ENCODE data around the gene STXBP1.
A peak's percentile ranks its signal among the peaks of the same experiment; 100 is the strongest.

The STXBP1 gene

DNA sequence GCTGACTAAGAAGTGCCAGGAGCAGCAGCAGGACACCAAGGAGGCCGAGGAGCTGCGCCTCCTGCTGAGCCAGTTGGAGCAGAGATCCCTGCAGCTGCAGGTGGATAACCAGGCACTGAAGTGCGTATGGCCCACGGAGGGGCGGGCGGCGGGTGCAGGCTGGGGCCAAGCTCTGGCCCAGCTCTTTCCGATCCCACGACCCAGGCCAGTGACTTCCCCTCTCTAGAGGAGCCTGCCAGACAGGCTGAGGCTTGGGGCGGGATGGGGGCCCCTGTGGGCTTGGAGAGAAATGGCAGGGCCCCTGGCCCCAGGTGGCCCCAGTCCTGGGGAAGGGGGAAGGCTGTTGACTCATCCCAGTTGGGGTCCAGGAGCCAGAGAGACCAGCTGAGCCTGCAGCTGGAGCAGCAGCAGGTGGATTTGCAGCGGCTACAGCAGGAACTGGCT lies 99.8 kb downstream of the STXBP1 start (continued):
- no peak for TF ChIP-seq ZFP69B (tag by site-specific recombination; IDR thresholded peaks at IDR 0.05)

- Histone ChIP-seq H3K9me3 (ENCODE audit: control insufficient read depth, insufficient read depth, low read depth, low read length) (no peaks in the 10 kb centered on the region), H3K4me3 (ENCODE audit: low read depth, low read length) (no peak overlapping the region), H3K27ac (ENCODE audit: extremely low read depth, low read depth, low read length) (no peak overlapping the region), H3K4me1 (ENCODE audit: control insufficient read depth, insufficient read depth, low read length) (no peaks in the 10 kb centered on the region), H3K36me3 (ENCODE audit: control insufficient read depth in 2 of 2, insufficient read depth in 1 of 2, low read length in 2 of 2) (no peaks in the 10 kb centered on the region)
- TF ChIP-seq ZNF341 (tag by site-specific recombination; IDR thresholded peaks at IDR 0.05; ENCODE audit: low read depth) (0 out of 2 replicates have a peak, but pooled peaks have one; percentile 4), ZNF366 (tag by site-specific recombination; conservative IDR thresholded peaks at IDR 0.05) (no peak)
- TF ChIP-seq, protein P1, sequence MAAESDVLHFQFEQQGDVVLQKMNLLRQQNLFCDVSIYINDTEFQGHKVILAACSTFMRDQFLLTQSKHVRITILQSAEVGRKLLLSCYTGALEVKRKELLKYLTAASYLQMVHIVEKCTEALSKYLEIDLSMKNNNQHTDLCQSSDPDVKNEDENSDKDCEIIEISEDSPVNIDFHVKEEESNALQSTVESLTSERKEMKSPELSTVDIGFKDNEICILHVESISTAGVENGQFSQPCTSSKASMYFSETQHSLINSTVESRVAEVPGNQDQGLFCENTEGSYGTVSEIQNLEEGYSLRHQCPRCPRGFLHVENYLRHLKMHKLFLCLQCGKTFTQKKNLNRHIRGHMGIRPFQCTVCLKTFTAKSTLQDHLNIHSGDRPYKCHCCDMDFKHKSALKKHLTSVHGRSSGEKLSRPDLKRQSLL (tag by site-specific recombination; IDR thresholded peaks at IDR 0.05), result no peak
- POLR2A ChIA-PET, result interaction anchor here (1.2 kb wide), 2 partner anchors 22 to 185 kb away, joined by 4 read pairs; partner anchors contain the start of gene TOR2A
- CTCF ChIA-PET, result interaction anchor here (0.8 to 1.6 kb wide), 2 partner anchors 22 to 86 kb away, joined by 3 to 5 read pairs; partner anchors contain the start of gene TOR2A
Measured at GRCh38 chr9:127712371-127712770, 100.3 kb downstream of the STXBP1 start.

- no peaks in the 10 kb centered on the region for H3K36me3 ChIP-seq (ENCODE audit: control insufficient read depth in 2 of 2, insufficient read depth in 1 of 2, low read length in 2 of 2)
- POLR2A ChIA-PET, result no interaction called here
- H3K4me3 ChIP-seq (ENCODE audit: low read depth, low read length), result no peak overlapping the region
- H3K9me3 ChIP-seq (ENCODE audit: control insufficient read depth, insufficient read depth, low read depth, low read length), result no peaks in the 10 kb centered on the region
- no peak overlapping the region for H3K27ac ChIP-seq (ENCODE audit: extremely low read depth, low read depth, low read length)
- TF ChIP-seq ZNF561 (tag by site-specific recombination; IDR thresholded peaks at IDR 0.05; ENCODE audit: borderline replicate concordance), result no peak
- TF ChIP-seq ZFP37 (tag by site-specific recombination; IDR thresholded peaks at IDR 0.05), result no peak
- TF ChIP-seq ZNF521 (tag by site-specific recombination; IDR thresholded peaks at IDR 0.05), result no peak
- no peak for TF ChIP-seq REST (tag by site-specific recombination; IDR thresholded peaks at IDR 0.05)
- TF ChIP-seq ZNF707 (tag by site-specific recombination; IDR thresholded peaks at IDR 0.05), result no peak
- TF ChIP-seq ZNF530 (tag by site-specific recombination; IDR thresholded peaks at IDR 0.05; ENCODE audit: low read depth), result no peak
- no peak for TF ChIP-seq ZBTB44 (tag by site-specific recombination; IDR thresholded peaks at IDR 0.05)
- TF ChIP-seq ZNF416 (tag by site-specific recombination; IDR thresholded peaks at IDR 0.05), result no peak
- TF ChIP-seq, protein P2, sequence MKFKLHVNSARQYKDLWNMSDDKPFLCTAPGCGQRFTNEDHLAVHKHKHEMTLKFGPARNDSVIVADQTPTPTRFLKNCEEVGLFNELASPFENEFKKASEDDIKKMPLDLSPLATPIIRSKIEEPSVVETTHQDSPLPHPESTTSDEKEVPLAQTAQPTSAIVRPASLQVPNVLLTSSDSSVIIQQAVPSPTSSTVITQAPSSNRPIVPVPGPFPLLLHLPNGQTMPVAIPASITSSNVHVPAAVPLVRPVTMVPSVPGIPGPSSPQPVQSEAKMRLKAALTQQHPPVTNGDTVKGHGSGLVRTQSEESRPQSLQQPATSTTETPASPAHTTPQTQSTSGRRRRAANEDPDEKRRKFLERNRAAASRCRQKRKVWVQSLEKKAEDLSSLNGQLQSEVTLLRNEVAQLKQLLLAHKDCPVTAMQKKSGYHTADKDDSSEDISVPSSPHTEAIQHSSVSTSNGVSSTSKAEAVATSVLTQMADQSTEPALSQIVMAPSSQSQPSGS (tag by site-specific recombination; IDR thresholded peaks at IDR 0.05; ENCODE audit: low read depth), result no peak
- TF ChIP-seq, protein P1 (tag by site-specific recombination; IDR thresholded peaks at IDR 0.05), result no peak
- TF ChIP-seq ZIC2 (tag by site-specific recombination; IDR thresholded peaks at IDR 0.05), result no peak
- TF ChIP-seq ZNF184 (tag by site-specific recombination; IDR thresholded peaks at IDR 0.05), result no peak
- no peak for TF ChIP-seq ZNF2 (tag by site-specific recombination; IDR thresholded peaks at IDR 0.05)
- CTCF ChIA-PET, result interaction anchor here (0.8 to 1.6 kb wide), 3 partner anchors 22 to 86 kb away, joined by 3 to 5 read pairs (median 3); partner anchors contain the start of gene TOR2A
- no peaks in the 10 kb centered on the region for H3K4me1 ChIP-seq (ENCODE audit: control insufficient read depth, insufficient read depth, low read length)
Measured at GRCh38 chr9:127712867-127713266, 100.8 kb downstream of the STXBP1 start.

All from HEK293 (cell line).